ENCODE measurements around the gene WDCP.

WDCP gene

GRCh38 chr2:24009367-24009679, 37.9 kb downstream of the WDCP start:
- Histone ChIP-seq H3K9me2 (replicated peaks; ENCODE audit: control insufficient read depth, low read length) (no peaks in the 10 kb centered on the region), H3K4me1 (ENCODE audit: control insufficient read depth, low read length) (peaks cover 4% of the 10 kb centered on the region; the same call in 1 of the 2 replicates), H3K9me3 (ENCODE audit: control insufficient read depth, insufficient read depth, low read length) (no peaks in the 10 kb centered on the region), H3K4me3 (ENCODE audit: low read length) (no peak overlapping the region), H3K27ac (ENCODE audit: low read depth, low read length) (no peak overlapping the region), H3K36me3 (ENCODE audit: control insufficient read depth, low read length) (no peaks in the 10 kb centered on the region), H3F3A (ENCODE audit: control insufficient read depth, insufficient read depth) (no peaks in the 10 kb centered on the region), H3K4me2 (ENCODE audit: low read length) (no peak overlapping the region), H3K27me3 (ENCODE audit: control insufficient read depth, low read length) (peaks cover 30% of the 10 kb centered on the region), H3K79me2 (ENCODE audit: control insufficient read depth, low read length) (no peaks in the 10 kb centered on the region), H4K20me1 (ENCODE audit: control insufficient read depth, insufficient read depth, low read depth, low read length) (no peaks in the 10 kb centered on the region)
- TF ChIP-seq CTCF (IDR thresholded peaks at IDR 0.05; ENCODE audit: low read depth, low read length, poor library complexity, severe bottlenecking): no peak
- no peak for TF ChIP-seq EZH2phosphoT487 (IDR thresholded peaks at IDR 0.05; ENCODE audit: borderline replicate concordance, low read length)

- Histone ChIP-seq H3F3A (ENCODE audit: control insufficient read depth, insufficient read depth) (no peaks in the 10 kb centered on the region), H3K9me2 (replicated peaks; ENCODE audit: control insufficient read depth, low read length) (no peaks in the 10 kb centered on the region), H3K4me1 (ENCODE audit: control insufficient read depth, low read length) (peaks cover 4% of the 10 kb centered on the region; the same call in 1 of the 2 replicates), H3K36me3 (ENCODE audit: control insufficient read depth, low read length) (no peaks in the 10 kb centered on the region), H3K4me2 (ENCODE audit: low read length) (no peak overlapping the region), H3K4me3 (ENCODE audit: low read length) (no peak overlapping the region), H3K27ac (ENCODE audit: low read depth, low read length) (no peak overlapping the region), H3K79me2 (ENCODE audit: control insufficient read depth, low read length) (no peaks in the 10 kb centered on the region), H3K27me3 (ENCODE audit: control insufficient read depth, low read length) (peaks cover 30% of the 10 kb centered on the region), H3K9me3 (ENCODE audit: control insufficient read depth, insufficient read depth, low read length) (no peaks in the 10 kb centered on the region), H4K20me1 (ENCODE audit: control insufficient read depth, insufficient read depth, low read depth, low read length) (no peaks in the 10 kb centered on the region)
- TF ChIP-seq EZH2phosphoT487 (IDR thresholded peaks at IDR 0.05; ENCODE audit: borderline replicate concordance, low read length): no peak
- no peak for TF ChIP-seq CTCF (IDR thresholded peaks at IDR 0.05; ENCODE audit: low read depth, low read length, poor library complexity, severe bottlenecking)
Measured at GRCh38 chr2:24008672-24009366, 38.4 kb downstream of the WDCP start.

- H3K4me1 ChIP-seq (ENCODE audit: control insufficient read depth, low read length): peaks cover 4% of the 10 kb centered on the region; the same call in 1 of the 2 replicates
- no peak overlapping the region for H3K4me3 ChIP-seq (ENCODE audit: low read length)
- TF ChIP-seq EZH2phosphoT487 (IDR thresholded peaks at IDR 0.05; ENCODE audit: borderline replicate concordance, low read length) (no peak), CTCF (IDR thresholded peaks at IDR 0.05; ENCODE audit: low read depth, low read length, poor library complexity, severe bottlenecking) (no peak)
- H3K27me3 ChIP-seq (ENCODE audit: control insufficient read depth, low read length): peaks cover 30% of the 10 kb centered on the region
- no peak overlapping the region for H3K27ac ChIP-seq (ENCODE audit: low read depth, low read length)
- H3K9me3 ChIP-seq (ENCODE audit: control insufficient read depth, insufficient read depth, low read length): no peaks in the 10 kb centered on the region
- H3F3A ChIP-seq (ENCODE audit: control insufficient read depth, insufficient read depth): no peaks in the 10 kb centered on the region
- no peaks in the 10 kb centered on the region for H3K36me3 ChIP-seq (ENCODE audit: control insufficient read depth, low read length)
- H4K20me1 ChIP-seq (ENCODE audit: control insufficient read depth, insufficient read depth, low read depth, low read length): no peaks in the 10 kb centered on the region
- no peak overlapping the region for H3K4me2 ChIP-seq (ENCODE audit: low read length)
- no peaks in the 10 kb centered on the region for H3K9me2 ChIP-seq (replicated peaks; ENCODE audit: control insufficient read depth, low read length)
- no peaks in the 10 kb centered on the region for H3K79me2 ChIP-seq (ENCODE audit: control insufficient read depth, low read length)
Measured at GRCh38 chr2:24007693-24008092, 39.5 kb downstream of the WDCP start.

Measured in DOHH2 (cell line).